Loucy (cell line): ENCODE data around the gene GRM7.

ENCODE experiments used
- H2AFZ ChIP-seq: fragments of 200-600 bp; sonication (generic); 2 replicates; pipeline ENCODE4 v1.6.0; 2016; ENCODE audit warnings: antibody characterized with exemption, mild to moderate bottlenecking, low read length, moderate library complexity
- H3F3A ChIP-seq: fragments of 200-600 bp; 2 replicates; pipeline ENCODE4 v1.6.0; 2016; ENCODE audit warnings: antibody characterized with exemption, low read depth, mild to moderate bottlenecking
- H3K27me3 ChIP-seq: fragments of 200-600 bp; sonication (generic); 2 replicates; pipeline ENCODE4 v1.6.1; 2014; ENCODE audit warnings: low read length, mild to moderate bottlenecking; ENCODE audit not compliant: insufficient read depth, poor library complexity, severe bottlenecking
- H3K36me3 ChIP-seq: fragments of 200-600 bp; sonication (generic); 2 replicates; pipeline ENCODE4 v1.6.1; 2016; ENCODE audit warnings: low read length; ENCODE audit not compliant: insufficient read depth
- H3K4me1 ChIP-seq: fragments of 200-600 bp; sonication (generic); 2 replicates; pipeline ENCODE4 v1.5.1; 2014; ENCODE audit warnings: low read length, mild to moderate bottlenecking; ENCODE audit not compliant: insufficient read depth, poor library complexity, severe bottlenecking
- H3K4me2 ChIP-seq: fragments of 200-600 bp; sonication (generic); 2 replicates; pipeline ENCODE4 v1.6.0; 2014; ENCODE audit warnings: antibody characterized with exemption, low read length, low read depth, mild to moderate bottlenecking; ENCODE audit not compliant: poor library complexity, severe bottlenecking
- H3K4me3 ChIP-seq: fragments of 200-600 bp; sonication (generic); 2 replicates; pipeline ENCODE4 v1.5.1; 2014; ENCODE audit warnings: low read length, mild to moderate bottlenecking, mixed read lengths; ENCODE audit not compliant: poor library complexity, severe bottlenecking
- H3K79me2 ChIP-seq: fragments of 200-600 bp; sonication (generic); 2 replicates; pipeline ENCODE4 v1.6.1; 2014; ENCODE audit warnings: low read length; ENCODE audit not compliant: insufficient read depth
- H3K9ac ChIP-seq: fragments of 200-600 bp; sonication (generic); 2 replicates; pipeline ENCODE4 v1.6.0; 2014; ENCODE audit warnings: mild to moderate bottlenecking, low read depth, low read length, moderate library complexity; ENCODE audit not compliant: poor library complexity, severe bottlenecking
- H3K9me2 ChIP-seq: fragments of 200-600 bp; sonication (generic); replicated peaks from 2 replicates; pipeline ENCODE4 v1.6.1; 2016; ENCODE audit warnings: low read depth, low read length, mixed read lengths
- H3K9me3 ChIP-seq: fragments of 200-600 bp; sonication (generic); 2 replicates; pipeline ENCODE4 v1.6.1; 2014; ENCODE audit warnings: mild to moderate bottlenecking, antibody characterized with exemption, low read length, low read depth; ENCODE audit not compliant: insufficient read depth
- H4K20me1 ChIP-seq: fragments of 200-600 bp; sonication (generic); 2 replicates; pipeline ENCODE4 v1.6.0; 2014; ENCODE audit warnings: antibody characterized with exemption, low read length, mild to moderate bottlenecking; ENCODE audit not compliant: insufficient read depth, poor library complexity, severe bottlenecking
- CTCF ChIP-seq: fragments of 200-600 bp; sonication (generic); conservative IDR thresholded peaks from 2 replicates; pipeline ENCODE4 v1.5.1; 2014; ENCODE audit warnings: mild to moderate bottlenecking, antibody characterized with exemption, low read length
- EZH2phosphoT487 ChIP-seq: fragments of 200-600 bp; IDR thresholded peaks from 2 replicates; pipeline ENCODE4 v1.6.1; 2018; ENCODE audit warnings: antibody characterized with exemption, mild to moderate bottlenecking, moderate library complexity, borderline replicate concordance

GRM7 gene

GRCh38 chr3:7489417-7489816, 628.5 kb downstream of the GRM7 start:
- no peak overlapping the region for H3K4me2 ChIP-seq
- no peaks in the 10 kb centered on the region for H4K20me1 ChIP-seq
- no peaks in the 10 kb centered on the region; the same call in 1 of the 2 replicates for H3K9me3 ChIP-seq
- H3K9ac ChIP-seq = no peak overlapping the region
- no peaks in the 10 kb centered on the region for H3K79me2 ChIP-seq
- H3F3A ChIP-seq = no peaks in the 10 kb centered on the region
- H3K9me2 ChIP-seq = no peaks in the 10 kb centered on the region
- no peaks in the 10 kb centered on the region for H3K36me3 ChIP-seq
- no peaks in the 10 kb centered on the region for H3K27me3 ChIP-seq
- no peak overlapping the region for H2AFZ ChIP-seq
- no peak overlapping the region for H3K4me3 ChIP-seq
- no peaks in the 10 kb centered on the region for H3K4me1 ChIP-seq
- no peak for TF ChIP-seq EZH2phosphoT487

- Histone ChIP-seq H3K9me3 (no peaks in the 10 kb centered on the region; the same call in 1 of the 2 replicates), H3K79me2 (no peaks in the 10 kb centered on the region), H4K20me1 (no peaks in the 10 kb centered on the region), H3K36me3 (no peaks in the 10 kb centered on the region), H3K27me3 (no peaks in the 10 kb centered on the region), H3K9ac (no peak overlapping the region), H3K4me1 (no peaks in the 10 kb centered on the region), H3K4me3 (no peak overlapping the region), H3K9me2 (no peaks in the 10 kb centered on the region), H3F3A (no peaks in the 10 kb centered on the region), H3K4me2 (no peak overlapping the region), H2AFZ (no peak overlapping the region)
- TF ChIP-seq EZH2phosphoT487 (no peak), CTCF (no peak)
Measured at GRCh38 chr3:7498715-7499114, 637.8 kb downstream of the GRM7 start.

- Histone ChIP-seq H3K36me3 (no peaks in the 10 kb centered on the region), H3K4me1 (no peaks in the 10 kb centered on the region), H3K4me3 (no peak overlapping the region), H3K9ac (no peak overlapping the region), H3K79me2 (no peaks in the 10 kb centered on the region), H3K4me2 (no peak overlapping the region), H3K9me2 (no peaks in the 10 kb centered on the region), H3F3A (no peaks in the 10 kb centered on the region), H2AFZ (no peak overlapping the region), H4K20me1 (no peaks in the 10 kb centered on the region), H3K9me3 (no peaks in the 10 kb centered on the region), H3K27me3 (no peaks in the 10 kb centered on the region)
- TF ChIP-seq EZH2phosphoT487 (no peak), CTCF (no peak)
Measured at GRCh38 chr3:7503431-7503830, 642.5 kb downstream of the GRM7 start.
